MCF 10A (cell line): Measurements from ENCODE around the gene COLEC12. TPM values are rescaled to one million over a fixed set of nuclear protein-coding genes. Genes with fewer than 3 reads are reported as not detected.

Experiments
- BruUV-seq: library from RNA; stranded (reverse); fragments of 400-500 nt; replicated peaks from 2 replicates; lab custom pipeline; 2021; lab: Mats Ljungman, UMichigan
- CTCF ChIA-PET: fragments of 300-600 bp; sonication (Branson Sonifier 250); formaldehyde crosslinking; extraction: SDS; loops from one replicate; lab custom pipeline; 2021; ENCODE audit warnings: antibody characterized with exemption, inconsistent platforms; lab: Yijun Ruan, JAX
- POLR2A ChIA-PET: fragments of 300-600, 350-650 bp; sonication (Branson Sonifier 250); formaldehyde crosslinking; extraction: SDS; loops from one replicate; lab custom pipeline; 2020; ENCODE audit warnings: antibody characterized with exemption, inconsistent platforms; lab: Yijun Ruan, JAX
- DNase-seq: peaks from one replicate; pipeline ENCODE4 v3.0.0-alpha.2; 2018; ENCODE audit not compliant: unreplicated experiment
- H3K27ac Mint-ChIP-seq: one replicate; pipeline ENCODE4 v1.8.0; 2022; ENCODE audit warnings: mild to moderate bottlenecking, low read depth, mixed read lengths; ENCODE audit not compliant: unreplicated experiment
- H3K27me3 Mint-ChIP-seq: one replicate; pipeline ENCODE4 v1.8.0; 2022; ENCODE audit warnings: mixed read lengths; ENCODE audit not compliant: insufficient read depth, unreplicated experiment
- H3K36me3 Mint-ChIP-seq: one replicate; pipeline ENCODE4 v1.8.0; 2022; ENCODE audit warnings: mild to moderate bottlenecking, moderate library complexity, mixed read lengths; ENCODE audit not compliant: insufficient read depth, unreplicated experiment
- H3K4me1 Mint-ChIP-seq: one replicate; pipeline ENCODE4 v1.8.0; 2022; ENCODE audit warnings: mixed read lengths; ENCODE audit not compliant: insufficient read depth, unreplicated experiment
- H3K4me3 Mint-ChIP-seq: one replicate; pipeline ENCODE4 v1.8.0; 2022; ENCODE audit warnings: mild to moderate bottlenecking, moderate library complexity, mixed read lengths; ENCODE audit not compliant: unreplicated experiment
- H3K9me3 Mint-ChIP-seq: one replicate; pipeline ENCODE4 v1.8.0; 2022; ENCODE audit warnings: mixed read lengths; ENCODE audit not compliant: unreplicated experiment
- CTCF ChIP-seq: fragments of 200-600 bp; IDR thresholded peaks from one replicate; pipeline ENCODE4 v1.8.0; 2022; ENCODE audit warnings: antibody characterized with exemption, mild to moderate bottlenecking; ENCODE audit not compliant: unreplicated experiment
- intact Hi-C: fragments of 100-400 bp; cut with micrococcal nuclease; formaldehyde crosslinking; loops from 2 replicates; pipeline ENCODE4 v1.14.1; 2022
- total RNA-seq: library from RNA; stranded (reverse); gene quantifications from 2 replicates; pipeline ENCODE4 v1.2.3, GENCODE V29; 2022

The COLEC12 gene
- total RNA-seq, 1 experiment from 2014 or later = 0.05 TPM

- H3K4me3 Mint-ChIP-seq = no peak overlapping the region
- POLR2A ChIA-PET = interaction anchor here (0.6 kb wide), 1 partner anchor 49 kb away, joined by 4 read pairs; no protein-coding TSS in a partner anchor
- no peak for TF ChIP-seq CTCF
- H3K9me3 Mint-ChIP-seq = peaks cover 10% of the 10 kb centered on the region
- intact Hi-C loops = no loop called here
- H3K4me1 Mint-ChIP-seq = no peaks in the 10 kb centered on the region
- no peak for DNase-seq
- H3K36me3 Mint-ChIP-seq = no peaks in the 10 kb centered on the region
- H3K27ac Mint-ChIP-seq = no peak overlapping the region
- H3K27me3 Mint-ChIP-seq = no peaks in the 10 kb centered on the region
- CTCF ChIA-PET = no interaction called here
- BruUV-seq = no TSS peak
Measured at GRCh38 chr18:445055-445454, 55.4 kb downstream of the COLEC12 start.

GRCh38 chr18:438571-438970, 61.9 kb downstream of the COLEC12 start:
- ChIA-PET POLR2A (interaction anchor here (1.7 kb wide), 1 partner anchor 10 kb away, joined by 3 read pairs; no protein-coding TSS in a partner anchor), CTCF (interaction anchor here (0.6 kb wide), 1 partner anchor 119 kb away, joined by 3 read pairs; no protein-coding TSS in a partner anchor)
- Mint-ChIP-seq H3K27ac (no peak overlapping the region), H3K36me3 (no peaks in the 10 kb centered on the region), H3K4me3 (no peak overlapping the region), H3K4me1 (no peaks in the 10 kb centered on the region), H3K9me3 (peaks cover 21% of the 10 kb centered on the region), H3K27me3 (no peaks in the 10 kb centered on the region)
- BruUV-seq = no TSS peak
- no peak for TF ChIP-seq CTCF
- intact Hi-C loops = no loop called here
- DNase-seq = no peak

- intact Hi-C loops = no loop called here
- POLR2A ChIA-PET = no interaction called here
Measured at GRCh38 chr18:435940-436339, 64.6 kb downstream of the COLEC12 start.

GRCh38 chr18:434410-434809, 66.1 kb downstream of the COLEC12 start:
- TF ChIP-seq CTCF = no peak
- no peaks in the 10 kb centered on the region for H3K4me1 Mint-ChIP-seq
- POLR2A ChIA-PET = interaction anchor here (0.6 kb wide), 1 partner anchor 50 kb away, joined by 4 read pairs; no protein-coding TSS in a partner anchor
- H3K27ac Mint-ChIP-seq = no peak overlapping the region
- DNase-seq = no peak
- no TSS peak for BruUV-seq
- no peak overlapping the region for H3K4me3 Mint-ChIP-seq
- H3K9me3 Mint-ChIP-seq = peaks cover 10% of the 10 kb centered on the region
- no peaks in the 10 kb centered on the region for H3K36me3 Mint-ChIP-seq
- CTCF ChIA-PET = interaction anchor here (0.6 to 0.7 kb wide), 3 partner anchors 11 to 405 kb away, joined by 3 to 7 read pairs (median 3); no protein-coding TSS in a partner anchor
- intact Hi-C loops = no loop called here
- no peaks in the 10 kb centered on the region for H3K27me3 Mint-ChIP-seq

More at GRCh38 chr18:435940-436339, 64.6 kb downstream of the COLEC12 start:
- BruUV-seq = no TSS peak
- Mint-ChIP-seq H3K4me3 (no peak overlapping the region), H3K36me3 (no peaks in the 10 kb centered on the region), H3K4me1 (no peaks in the 10 kb centered on the region), H3K27ac (no peak overlapping the region), H3K9me3 (peaks cover 18% of the 10 kb centered on the region), H3K27me3 (no peaks in the 10 kb centered on the region)
- no peak for DNase-seq
- TF ChIP-seq CTCF = no peak
- CTCF ChIA-PET = no interaction called here
